Measurements from ENCODE around the gene RAPGEF4. TPM values are rescaled to one million over a fixed set of nuclear protein-coding genes. Genes with fewer than 3 reads are reported as not detected.

The RAPGEF4 gene
- polyA plus RNA-seq, 10 donors = 1.5 to 6.1 (median 3.4) TPM

- DNase-seq = no peak
Observed at GRCh38 chr2:172937884-172938712, 202.5 kb downstream of the RAPGEF4 start.

DNA sequence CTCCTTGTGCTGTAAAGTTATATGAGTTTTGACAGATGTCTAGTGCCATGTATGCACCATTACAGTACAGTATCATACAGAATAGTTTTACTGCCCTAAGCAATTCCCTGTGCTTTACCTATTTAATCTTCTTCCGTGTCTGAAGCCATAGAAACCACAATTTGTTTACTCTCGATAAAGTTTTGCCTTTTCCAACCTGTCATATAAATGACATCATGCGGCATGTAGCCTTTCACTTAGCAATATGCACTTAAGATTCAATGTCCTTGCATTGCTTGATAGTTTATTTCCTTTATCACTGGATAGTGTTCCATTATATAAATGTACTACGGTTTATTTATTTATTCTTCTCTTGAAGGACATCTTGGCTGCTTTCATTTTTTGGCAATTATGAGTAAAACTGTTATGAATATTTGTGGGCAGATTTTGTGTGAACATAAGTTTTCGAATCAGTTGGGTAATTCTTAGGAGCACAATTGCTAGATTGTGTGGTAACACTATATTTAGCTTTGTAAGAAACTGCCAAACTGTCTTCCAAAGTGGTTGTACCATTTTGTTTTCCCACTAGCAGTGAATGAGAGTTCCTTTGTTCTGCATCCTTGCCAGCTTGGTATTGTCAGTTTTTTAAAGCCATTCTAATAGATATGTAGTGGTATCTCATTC is 203.2 kb downstream of the RAPGEF4 start:
- no peak for DNase-seq

- DNase-seq = no peak
Observed at GRCh38 chr2:172943539-172943938, 207.9 kb downstream of the RAPGEF4 start.

DNA sequence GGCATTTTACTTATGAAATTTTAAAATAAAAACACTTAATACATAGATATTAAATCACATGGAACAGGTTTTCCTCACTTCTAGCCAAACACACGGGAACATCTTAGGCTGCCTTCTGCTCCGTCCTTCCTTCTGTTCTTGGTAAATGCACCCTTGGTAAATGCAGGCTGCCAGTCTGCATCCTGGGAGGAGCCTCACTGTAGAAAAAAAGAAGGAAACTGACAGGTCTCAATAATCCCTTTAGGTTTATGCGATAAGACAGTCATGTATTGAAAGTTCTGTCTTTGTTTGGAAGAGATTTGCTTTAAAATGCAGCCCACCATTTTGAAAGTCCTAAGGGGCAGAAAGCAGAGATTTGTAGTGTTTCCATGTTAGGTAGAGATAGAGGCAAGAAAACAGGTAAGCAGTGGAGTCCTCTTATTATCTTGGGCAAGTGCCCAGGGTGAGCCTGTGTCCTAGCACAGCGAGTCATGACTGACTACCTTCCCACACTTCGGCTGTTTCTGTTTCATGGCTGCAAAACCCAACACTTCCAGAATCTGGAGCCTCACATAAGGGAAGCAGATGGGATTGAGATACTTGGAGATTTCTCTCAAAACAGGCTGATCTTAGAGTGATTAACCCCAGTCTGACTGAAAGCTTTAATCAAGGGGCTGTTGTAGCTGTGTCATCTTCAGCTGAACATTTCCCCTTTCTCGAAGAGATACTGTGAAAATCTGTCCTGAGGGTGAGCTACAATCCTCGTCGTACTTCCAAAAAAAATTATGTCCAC is 208.6 kb downstream of the RAPGEF4 start:
- DNase-seq = no peak

DNA sequence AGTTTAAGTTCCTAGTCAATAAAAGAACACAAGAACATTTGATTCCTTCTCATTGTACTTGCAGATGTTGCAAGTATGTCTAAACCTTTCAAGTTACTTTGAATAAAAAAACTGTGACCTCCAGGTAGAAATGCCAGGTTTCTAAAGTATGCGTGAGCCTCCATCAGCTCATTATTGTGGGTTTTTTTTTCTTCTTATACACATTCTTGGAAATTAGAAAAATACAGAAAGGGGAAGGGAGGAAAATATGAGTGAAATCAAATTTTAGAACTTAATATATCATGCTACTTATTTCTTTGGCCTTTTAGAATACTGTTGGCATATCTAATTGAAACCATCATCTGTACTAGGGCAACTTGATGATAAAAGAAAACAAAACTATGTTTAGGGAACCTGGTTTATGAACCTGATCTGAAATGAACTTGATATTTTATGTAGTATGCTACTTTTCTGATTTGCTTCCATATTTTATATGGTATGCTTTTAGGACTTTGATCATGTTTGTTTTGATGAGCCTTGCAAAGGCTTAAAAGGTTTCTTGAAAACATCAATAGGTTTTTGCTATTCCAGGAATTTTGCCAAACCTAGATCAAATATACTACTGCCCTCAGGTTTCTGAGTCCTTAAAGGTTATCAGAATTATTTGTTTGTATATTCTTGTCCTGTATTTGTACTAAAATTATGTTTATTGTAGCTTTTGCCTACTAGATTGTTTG is 209.3 kb downstream of the RAPGEF4 start:
- no peak for DNase-seq

DNA sequence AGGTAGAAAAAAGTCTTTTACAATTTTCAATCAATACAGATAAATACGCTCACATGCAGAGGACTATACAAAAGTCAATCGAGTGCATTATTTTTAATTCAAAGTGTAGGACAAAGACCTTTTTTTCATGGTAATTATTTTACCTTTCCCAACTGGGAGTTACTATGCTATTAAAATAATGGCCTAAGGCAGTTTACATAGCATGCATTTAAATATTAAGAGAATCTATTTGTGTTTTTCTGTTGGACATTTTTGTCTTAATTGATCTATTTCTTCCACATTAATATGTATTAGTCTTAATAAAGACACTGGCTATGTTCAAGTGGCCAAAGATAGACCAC is 209.8 kb downstream of the RAPGEF4 start:
- DNase-seq = no peak

GRCh38 chr2:172947461-172948153 is 212.0 kb downstream of the RAPGEF4 start:
- DNase-seq = no peak

GRCh38 chr2:172949522-172949921 is 213.9 kb downstream of the RAPGEF4 start:
- no peak for DNase-seq

DNA sequence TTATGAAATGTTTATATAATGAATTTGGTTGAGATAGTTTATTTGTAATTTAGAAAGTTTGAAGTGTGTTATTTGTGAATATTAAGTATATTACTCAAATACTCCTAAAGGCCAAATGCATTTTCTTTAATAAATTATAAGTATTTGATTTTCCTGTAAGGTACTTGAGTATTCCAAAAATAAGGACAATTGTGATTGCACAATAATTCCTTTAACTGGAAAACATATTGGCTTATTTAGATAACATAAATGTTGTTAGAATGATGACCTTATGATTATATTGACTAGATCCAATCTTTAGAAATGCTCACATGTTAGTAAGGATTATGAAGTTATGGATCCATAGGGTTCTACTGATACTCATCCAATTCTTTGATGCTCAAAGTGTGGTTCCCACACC is 214.9 kb downstream of the RAPGEF4 start:
- DNase-seq = no peak

- DNase-seq = no peak
Observed at GRCh38 chr2:172951554-172951953, 215.9 kb downstream of the RAPGEF4 start.

GRCh38 chr2:172953411-172953810 is 217.8 kb downstream of the RAPGEF4 start:
- DNase-seq = no peak

DNA sequence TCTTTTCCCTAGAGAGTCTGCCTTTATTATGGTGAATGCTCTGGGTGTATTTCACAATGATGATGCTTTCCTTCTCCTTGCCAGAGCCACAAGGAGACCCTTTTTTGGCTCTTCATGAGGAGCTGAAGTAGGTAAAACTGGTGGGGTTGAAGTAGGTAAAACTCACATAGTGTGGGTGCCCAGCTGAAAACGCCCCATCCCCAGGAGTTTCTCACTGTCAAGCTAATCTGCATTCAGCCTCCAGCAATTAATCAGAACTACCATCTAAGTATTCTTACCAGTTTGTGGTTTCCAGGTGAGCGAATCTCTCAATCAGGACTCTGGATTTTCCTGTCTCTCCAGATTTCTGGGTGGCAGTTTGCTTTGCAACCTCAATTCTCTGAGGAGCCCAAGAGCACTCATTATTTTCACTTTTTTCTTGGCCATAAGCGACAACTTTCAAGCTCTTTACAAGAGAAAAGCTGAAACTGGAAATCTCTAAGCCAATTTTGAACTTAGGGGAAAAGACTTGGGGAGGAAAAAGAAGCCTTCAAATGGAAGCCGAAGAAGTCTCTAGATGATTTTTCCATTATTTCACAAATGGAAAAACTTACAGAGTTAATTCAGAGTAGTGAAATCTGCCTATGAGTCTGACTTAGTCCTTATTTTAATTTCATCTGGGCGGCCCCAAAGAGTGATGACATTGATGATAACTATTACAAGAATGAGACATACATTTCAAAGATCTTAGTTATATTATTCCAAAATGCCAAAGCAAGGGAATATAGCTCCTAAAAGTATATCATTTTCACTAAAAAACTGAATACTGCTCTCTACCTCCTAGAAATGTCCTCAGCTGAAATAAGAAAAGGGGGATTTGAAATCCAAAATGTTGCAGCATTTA is 218.6 kb downstream of the RAPGEF4 start:
- DNase-seq = no peak

GRCh38 chr2:172955587-172955986 is 219.9 kb downstream of the RAPGEF4 start:
- no peak for DNase-seq

DNA sequence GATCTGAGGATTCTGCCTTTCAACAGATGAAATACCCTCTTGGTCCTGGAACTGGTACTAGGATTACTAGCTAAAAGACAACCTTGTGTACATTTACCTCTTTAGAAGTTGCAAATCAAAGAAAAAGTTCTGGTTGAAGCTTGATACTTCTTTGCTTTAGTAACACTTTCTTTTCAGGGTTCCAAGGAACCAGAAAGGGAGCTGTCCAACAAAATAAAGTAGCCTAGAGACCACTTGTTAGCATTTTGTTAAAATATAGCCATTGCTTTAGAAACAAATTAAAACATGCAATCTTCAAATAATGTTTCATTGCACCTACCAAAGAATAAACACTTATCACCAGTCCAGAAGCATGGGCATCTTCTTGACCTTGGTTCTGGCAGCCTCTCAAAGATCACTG is 222.1 kb downstream of the RAPGEF4 start:
- DNase-seq = no peak

- no peak for DNase-seq
Observed at GRCh38 chr2:172962082-172962481, 226.4 kb downstream of the RAPGEF4 start.

DNA sequence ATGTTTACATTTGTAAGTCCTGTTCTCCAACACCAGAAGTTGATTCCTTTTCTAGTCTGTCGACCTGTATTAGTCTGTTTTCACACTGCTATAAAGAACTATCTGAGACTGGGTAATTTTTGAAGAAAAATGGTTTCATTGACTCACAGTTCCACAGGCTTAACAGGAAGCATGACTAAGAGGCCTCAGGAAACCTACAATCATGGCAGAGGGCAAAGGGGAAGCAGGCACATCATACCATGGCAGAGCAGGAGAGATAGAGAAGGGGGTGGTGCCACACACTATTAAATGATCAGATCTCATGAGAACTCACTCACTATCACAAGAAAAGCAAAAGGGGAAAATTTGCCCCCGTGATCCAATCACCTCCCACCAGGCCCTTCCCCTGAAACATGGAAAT is 227.2 kb downstream of the RAPGEF4 start:
- no peak for DNase-seq

DNA sequence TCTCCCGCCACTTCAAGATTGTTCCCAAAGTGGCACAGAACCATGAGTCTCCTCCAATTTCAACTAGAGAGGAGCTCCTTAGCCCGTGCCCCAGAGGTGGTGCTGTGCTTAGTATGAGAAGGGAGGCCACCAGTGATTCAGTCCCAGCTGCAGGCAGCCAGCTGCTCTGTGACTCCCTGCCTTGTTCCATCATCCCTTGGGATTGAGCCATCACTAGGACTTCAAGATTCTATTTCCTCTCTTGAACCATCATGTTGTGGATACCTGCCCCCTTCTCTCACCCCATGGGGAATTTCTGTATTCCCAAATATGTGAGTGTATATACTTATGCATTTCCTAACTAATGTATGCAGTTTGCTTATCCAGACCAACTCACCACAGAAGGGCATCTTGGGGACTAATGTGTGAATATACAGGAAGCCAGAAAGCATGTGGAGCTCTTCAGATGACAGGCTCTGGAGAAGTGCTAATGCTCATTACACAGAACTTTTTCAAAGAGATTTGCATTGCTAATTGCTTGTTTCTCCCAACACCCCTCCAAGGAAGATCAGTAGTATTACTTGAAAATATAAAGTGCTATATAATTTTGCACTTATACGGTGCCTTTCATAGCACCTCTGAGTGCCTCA is 229.0 kb downstream of the RAPGEF4 start:
- no peak for DNase-seq

GRCh38 chr2:172965433-172966212 is 230.0 kb downstream of the RAPGEF4 start:
- DNase-seq = no peak
